OCI-LY1 (cell line): ENCODE data around the gene PSD4.

ENCODE experiments used
- H2AFZ ChIP-seq: fragments of 200-600 bp; sonication (generic), shearing (Covaris generic); 2 replicates; pipeline ENCODE4 v1.6.0; 2014; ENCODE audit warnings: antibody characterized with exemption, mild to moderate bottlenecking, low read length
- H3F3A ChIP-seq: fragments of 200-600 bp; sonication (generic), shearing (Covaris generic); 2 replicates; pipeline ENCODE4 v1.6.0; 2014; ENCODE audit warnings: mild to moderate bottlenecking, antibody characterized with exemption, low read length, moderate library complexity; ENCODE audit not compliant: insufficient read depth
- H3K27ac ChIP-seq: fragments of 200-600 bp; sonication (generic); 2 replicates; pipeline ENCODE4 v1.5.1; 2014; ENCODE audit warnings: low read length, mixed run types, mild to moderate bottlenecking, low read depth; ENCODE audit not compliant: poor library complexity, severe bottlenecking
- H3K27me3 ChIP-seq: fragments of 200-600 bp; sonication (generic); 2 replicates; pipeline ENCODE4 v1.6.0; 2014; ENCODE audit warnings: antibody characterized with exemption, mild to moderate bottlenecking, low read length, moderate library complexity; ENCODE audit not compliant: insufficient read depth
- H3K36me3 ChIP-seq: fragments of 200-600 bp; sonication (generic); 2 replicates; pipeline ENCODE4 v1.6.1; 2014; ENCODE audit warnings: mild to moderate bottlenecking, antibody characterized with exemption, low read length, moderate library complexity, mixed read lengths; ENCODE audit not compliant: insufficient read depth
- H3K4me1 ChIP-seq: fragments of 200-600 bp; sonication (generic); 2 replicates; pipeline ENCODE4 v1.5.1; 2014; ENCODE audit warnings: mild to moderate bottlenecking, low read length, moderate library complexity; ENCODE audit not compliant: insufficient read depth, severe bottlenecking
- H3K4me2 ChIP-seq: fragments of 200-600 bp; sonication (generic), shearing (Covaris generic); 2 replicates; pipeline ENCODE4 v1.6.1; 2014; ENCODE audit warnings: low read length
- H3K4me3 ChIP-seq: fragments of 200-600 bp; sonication (generic); 2 replicates; pipeline ENCODE4 v1.5.1; 2014; ENCODE audit warnings: low read length, low read depth, mild to moderate bottlenecking, mixed read lengths; ENCODE audit not compliant: poor library complexity, severe bottlenecking
- H3K79me2 ChIP-seq: fragments of 200-600 bp; shearing (Covaris generic); 2 replicates; pipeline ENCODE4 v1.6.1; 2016; ENCODE audit warnings: mixed run types, low read length, mixed read lengths; ENCODE audit not compliant: insufficient read depth
- H3K9ac ChIP-seq: fragments of 200-600 bp; sonication (generic), shearing (Covaris generic); 2 replicates; pipeline ENCODE4 v1.6.1; 2014; ENCODE audit warnings: mild to moderate bottlenecking, low read length, mixed read lengths
- H3K9me2 ChIP-seq: fragments of 200-600 bp; sonication (generic), shearing (Covaris generic); 2 replicates; pipeline ENCODE4 v1.6.1; 2014; ENCODE audit warnings: low read depth, mild to moderate bottlenecking, low read length, mixed read lengths
- H3K9me3 ChIP-seq: fragments of 200-600 bp; shearing (Covaris generic); 2 replicates; pipeline ENCODE4 v1.6.1; 2014; ENCODE audit warnings: low read length, mixed read lengths
- H4K20me1 ChIP-seq: fragments of 200-600 bp; sonication (generic), shearing (Covaris generic); 2 replicates; pipeline ENCODE4 v1.6.0; 2016; ENCODE audit warnings: mild to moderate bottlenecking, low read length; ENCODE audit not compliant: insufficient read depth
- EZH2 ChIP-seq: fragments of 200-600 bp; sonication (generic), shearing (Covaris generic); IDR thresholded peaks from 2 replicates; pipeline ENCODE4 v1.8.0; 2017; ENCODE audit warnings: borderline replicate concordance, mixed run types, mild to moderate bottlenecking, antibody characterized with exemption, low read length, moderate library complexity, mixed read lengths
- TF ChIP-seq, protein P1 (sequence below): fragments of 200-600 bp; sonication (generic), shearing (Covaris generic); IDR thresholded peaks from 2 replicates; pipeline ENCODE4 v1.5.1; 2017; ENCODE audit warnings: mild to moderate bottlenecking, antibody characterized with exemption, low read length, moderate library complexity, mixed read lengths

PSD4 gene

DNA sequence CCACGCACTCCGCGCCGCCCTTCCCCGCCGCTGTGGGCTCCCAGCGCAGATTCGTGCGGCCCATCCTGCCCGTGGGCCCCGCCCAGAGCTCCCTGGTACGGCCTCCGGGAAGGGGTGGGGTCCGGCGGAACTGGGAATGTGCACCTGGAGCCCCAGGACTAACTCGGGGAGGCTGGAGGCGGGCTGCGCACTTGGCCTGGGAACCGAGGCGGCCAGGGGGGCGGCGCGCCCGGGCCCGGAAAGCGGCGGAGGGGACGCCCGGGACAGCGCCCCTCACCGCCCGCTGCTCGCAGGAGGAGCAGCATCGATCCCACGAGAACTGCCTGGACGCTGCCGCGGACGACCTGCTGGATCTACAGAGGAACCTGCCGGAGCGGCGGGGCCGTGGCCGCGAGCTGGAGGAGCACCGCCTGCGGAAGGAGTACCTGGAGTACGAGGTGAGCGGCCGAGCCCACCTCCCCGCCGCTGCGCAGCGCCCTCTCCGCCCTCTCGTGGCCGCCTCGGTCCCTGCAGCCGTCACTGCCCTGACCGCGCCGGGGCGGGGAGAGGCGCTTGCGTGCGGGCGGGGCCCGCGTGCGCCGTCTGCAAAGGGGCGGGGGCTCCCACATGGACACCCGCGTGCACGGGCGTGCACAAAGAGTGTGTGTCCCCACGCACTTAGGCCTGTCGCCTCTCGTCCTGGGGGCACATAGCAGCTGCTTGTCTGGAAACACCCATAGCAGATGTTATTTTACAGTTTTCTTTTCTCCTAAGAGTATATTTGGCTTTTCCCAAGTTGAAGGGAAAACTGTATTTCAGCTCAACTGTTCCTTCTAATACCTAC, 25.2 kb downstream of the PSD4 start:
- H3K4me3 ChIP-seq, result peak overlapping the region; percentile 56
- H3K27ac ChIP-seq, result no peak overlapping the region
- peak overlapping the region; percentile 71 for H3K4me2 ChIP-seq
- no peak for TF ChIP-seq EZH2
- TF ChIP-seq, protein P1, sequence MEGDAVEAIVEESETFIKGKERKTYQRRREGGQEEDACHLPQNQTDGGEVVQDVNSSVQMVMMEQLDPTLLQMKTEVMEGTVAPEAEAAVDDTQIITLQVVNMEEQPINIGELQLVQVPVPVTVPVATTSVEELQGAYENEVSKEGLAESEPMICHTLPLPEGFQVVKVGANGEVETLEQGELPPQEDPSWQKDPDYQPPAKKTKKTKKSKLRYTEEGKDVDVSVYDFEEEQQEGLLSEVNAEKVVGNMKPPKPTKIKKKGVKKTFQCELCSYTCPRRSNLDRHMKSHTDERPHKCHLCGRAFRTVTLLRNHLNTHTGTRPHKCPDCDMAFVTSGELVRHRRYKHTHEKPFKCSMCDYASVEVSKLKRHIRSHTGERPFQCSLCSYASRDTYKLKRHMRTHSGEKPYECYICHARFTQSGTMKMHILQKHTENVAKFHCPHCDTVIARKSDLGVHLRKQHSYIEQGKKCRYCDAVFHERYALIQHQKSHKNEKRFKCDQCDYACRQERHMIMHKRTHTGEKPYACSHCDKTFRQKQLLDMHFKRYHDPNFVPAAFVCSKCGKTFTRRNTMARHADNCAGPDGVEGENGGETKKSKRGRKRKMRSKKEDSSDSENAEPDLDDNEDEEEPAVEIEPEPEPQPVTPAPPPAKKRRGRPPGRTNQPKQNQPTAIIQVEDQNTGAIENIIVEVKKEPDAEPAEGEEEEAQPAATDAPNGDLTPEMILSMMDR, result peak; percentile 59
- H3K79me2 ChIP-seq, result no peaks in the 10 kb centered on the region
- peaks cover 6% of the 10 kb centered on the region for H3K4me1 ChIP-seq
- H4K20me1 ChIP-seq, result no peaks in the 10 kb centered on the region
- H3F3A ChIP-seq, result no peaks in the 10 kb centered on the region
- no peaks in the 10 kb centered on the region for H3K9me3 ChIP-seq
- no peak overlapping the region for H2AFZ ChIP-seq
- H3K36me3 ChIP-seq, result peaks cover 87% of the 10 kb centered on the region
- peak overlapping the region; percentile 54; the same call in 1 of the 2 replicates for H3K9ac ChIP-seq
- no peaks in the 10 kb centered on the region for H3K27me3 ChIP-seq
- H3K9me2 ChIP-seq, result no peaks in the 10 kb centered on the region

DNA sequence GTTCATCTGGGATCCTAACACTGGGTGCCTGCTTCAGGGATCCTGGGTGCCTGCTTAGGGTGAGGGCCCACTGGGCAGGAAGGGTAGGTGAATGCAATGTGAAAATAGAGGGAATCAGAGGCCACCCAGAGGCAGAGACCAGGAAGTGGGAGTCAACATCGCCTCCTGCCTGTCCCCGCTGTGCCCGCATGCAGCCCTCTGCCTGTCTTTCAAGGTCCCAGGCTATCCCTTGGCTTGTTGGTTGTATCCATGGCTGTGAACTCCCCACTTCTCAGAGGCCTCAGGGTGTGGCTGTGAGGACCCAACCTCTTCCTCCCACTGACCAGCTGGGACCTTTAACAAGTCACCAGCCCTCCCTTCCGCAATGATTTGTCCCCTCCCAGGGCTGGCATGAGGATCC, 26.5 kb downstream of the PSD4 start:
- H3K9ac ChIP-seq, result no peak overlapping the region
- H4K20me1 ChIP-seq, result no peaks in the 10 kb centered on the region
- H3K9me3 ChIP-seq, result no peaks in the 10 kb centered on the region
- H3K4me3 ChIP-seq, result no peak overlapping the region
- H3K27ac ChIP-seq, result no peak overlapping the region
- TF ChIP-seq, protein P1, result no peak
- TF ChIP-seq EZH2, result no peak
- H2AFZ ChIP-seq, result no peak overlapping the region
- H3K27me3 ChIP-seq, result no peaks in the 10 kb centered on the region
- H3K4me2 ChIP-seq, result no peak overlapping the region
- H3K79me2 ChIP-seq, result no peaks in the 10 kb centered on the region
- peaks cover 77% of the 10 kb centered on the region for H3K36me3 ChIP-seq
- peaks cover 6% of the 10 kb centered on the region for H3K4me1 ChIP-seq
- no peaks in the 10 kb centered on the region for H3F3A ChIP-seq
- no peaks in the 10 kb centered on the region for H3K9me2 ChIP-seq

GRCh38 chr2:113200736-113201490, 27.1 kb downstream of the PSD4 start:
- Histone ChIP-seq H3K9ac (no peak overlapping the region), H3K36me3 (peaks cover 70% of the 10 kb centered on the region), H2AFZ (no peak overlapping the region), H3K4me1 (peaks cover 6% of the 10 kb centered on the region), H3K27ac (no peak overlapping the region), H4K20me1 (no peaks in the 10 kb centered on the region), H3F3A (no peaks in the 10 kb centered on the region), H3K9me3 (no peaks in the 10 kb centered on the region), H3K9me2 (no peaks in the 10 kb centered on the region), H3K4me3 (no peak overlapping the region), H3K79me2 (no peaks in the 10 kb centered on the region), H3K27me3 (no peaks in the 10 kb centered on the region), H3K4me2 (no peak overlapping the region)
- TF ChIP-seq, protein P1, result no peak
- TF ChIP-seq EZH2, result no peak
